Stimulated activated CD4-positive, alpha-beta T cell treated with anti-CD3 and anti-CD28 coated beads, Interleukin-1b, Interleukin-23, amount 100 ng/mL, for 4 hours (primary cell): ENCODE measurements around the gene CHMP4B.

ENCODE experiments used
- DNase-seq, 2 donors: peaks; one replicate each; pipeline ENCODE4 v3.0.0-alpha.2; 2020; ENCODE audit warnings: low read depth in 2 of 2

The CHMP4B gene

DNA sequence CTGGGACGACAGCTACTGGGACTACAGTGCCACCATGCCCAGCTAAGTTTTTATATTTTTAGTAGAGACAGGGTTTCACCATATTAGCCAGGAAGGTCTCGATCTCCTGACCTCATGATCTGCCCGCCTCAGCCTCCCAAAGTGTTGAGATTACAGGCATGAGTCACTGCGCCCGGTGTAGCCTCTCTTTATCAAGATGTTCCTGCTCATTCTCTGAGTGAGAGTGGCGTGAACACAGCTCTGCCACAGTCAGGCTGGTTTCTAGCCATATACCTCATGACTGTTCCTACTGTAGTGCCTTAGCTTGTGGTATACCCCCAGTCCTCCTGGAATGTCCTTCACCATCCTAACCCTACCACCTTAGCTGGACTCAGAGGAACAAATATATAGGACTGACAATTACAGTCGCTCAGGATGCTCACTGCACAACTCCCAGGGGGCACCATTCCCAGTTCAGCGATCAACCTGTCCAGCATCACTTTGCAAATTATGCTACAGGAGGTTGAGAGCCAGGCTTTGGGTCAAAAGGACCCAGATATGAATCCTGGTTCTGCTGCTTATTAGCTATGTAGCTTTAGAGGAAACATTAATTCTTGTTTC, 86.3 kb downstream of the CHMP4B start:
- DNase-seq = peak in 1 of 2 donors; percentile 7

DNA sequence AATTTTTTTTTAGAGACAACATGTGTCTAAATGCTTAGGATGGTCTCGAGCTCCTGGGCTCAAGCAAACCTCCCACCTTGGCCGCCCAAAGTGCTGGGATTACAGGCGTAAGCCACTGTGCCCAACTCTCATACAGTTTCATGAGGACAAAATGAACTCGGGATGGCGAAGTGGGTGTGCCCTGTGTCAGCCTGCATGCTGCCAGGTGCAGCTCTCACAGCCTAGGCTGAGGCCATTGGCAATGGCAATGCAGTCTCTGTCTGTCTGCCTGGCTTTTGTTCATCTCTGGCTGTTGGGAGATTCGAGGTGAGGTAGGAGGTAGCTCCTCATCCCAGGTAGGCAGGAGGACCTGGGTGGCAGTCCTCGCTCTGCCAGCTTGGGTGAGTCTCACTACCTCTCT, 88.0 kb downstream of the CHMP4B start:
- no peak for DNase-seq

DNA sequence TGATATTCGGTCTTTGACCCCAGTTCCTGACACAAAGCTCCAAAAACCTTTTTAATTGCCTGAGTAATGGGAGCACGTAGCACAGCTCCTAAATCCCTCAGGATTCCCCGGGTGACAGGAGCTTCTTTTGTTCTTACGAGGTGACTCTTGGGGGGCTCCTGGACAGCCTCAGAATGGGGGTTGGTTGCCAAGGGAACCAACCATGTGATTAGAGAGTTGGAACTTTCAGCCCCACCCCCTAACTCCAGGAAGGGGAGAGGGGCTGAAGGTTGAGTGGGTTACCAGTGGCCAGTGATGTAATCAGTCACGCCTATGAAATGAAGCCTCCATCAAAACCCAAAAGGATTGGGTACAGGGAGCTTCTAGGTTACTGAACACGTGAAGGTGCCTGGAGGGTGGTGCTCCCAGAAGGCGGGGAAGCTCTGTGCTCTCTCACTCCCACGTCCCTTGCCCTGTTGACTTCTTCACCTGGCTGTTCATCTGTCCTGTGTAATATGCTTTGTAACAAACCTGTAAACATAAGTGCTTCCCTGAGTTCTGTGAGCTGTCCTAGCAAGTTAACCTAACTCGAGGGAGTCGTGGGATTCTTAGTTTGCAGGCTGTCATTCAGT, 89.5 kb downstream of the CHMP4B start:
- DNase-seq = no peak

DNA sequence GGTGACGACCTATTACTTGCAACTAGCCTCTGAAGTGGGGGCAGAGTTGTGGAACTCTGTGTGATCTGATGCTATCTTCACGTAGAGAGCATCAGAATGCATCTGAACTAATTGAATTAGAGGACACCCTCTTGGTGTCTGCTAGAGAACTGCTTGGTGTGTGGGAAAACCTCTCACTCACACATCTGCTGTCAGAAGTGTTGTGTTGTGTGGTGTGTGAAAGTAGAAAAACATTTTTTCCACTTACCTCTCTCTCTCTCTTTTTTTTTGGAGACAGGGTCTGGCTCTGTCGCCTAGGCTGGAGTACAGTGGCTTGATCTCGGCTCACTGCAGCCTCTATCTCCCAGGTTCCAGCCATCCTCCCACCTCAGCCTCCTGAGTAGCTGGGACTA, 90.0 kb downstream of the CHMP4B start:
- DNase-seq = no peak

DNA sequence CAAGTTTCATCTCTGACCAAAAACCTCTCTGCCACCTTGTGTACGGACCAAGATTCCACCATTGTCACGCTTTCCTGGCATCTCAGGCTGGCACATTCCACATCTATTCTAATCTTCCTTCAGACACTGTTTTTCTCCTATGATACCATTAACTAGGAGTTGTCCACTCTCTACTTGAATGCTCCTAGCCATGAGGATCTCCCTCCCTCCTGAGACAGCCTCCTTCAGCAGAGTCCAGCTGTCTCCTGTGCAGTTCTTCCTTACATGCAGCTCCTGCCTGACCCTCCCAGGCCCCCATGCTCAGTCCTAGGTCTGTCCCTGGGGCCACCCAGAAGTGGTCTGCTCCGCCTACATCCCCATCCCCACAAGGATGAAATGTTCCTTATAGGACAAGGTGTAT, 90.9 kb downstream of the CHMP4B start:
- DNase-seq = no peak
